ENCODE data around the gene ATXN1.

Gene ATXN1

DNA sequence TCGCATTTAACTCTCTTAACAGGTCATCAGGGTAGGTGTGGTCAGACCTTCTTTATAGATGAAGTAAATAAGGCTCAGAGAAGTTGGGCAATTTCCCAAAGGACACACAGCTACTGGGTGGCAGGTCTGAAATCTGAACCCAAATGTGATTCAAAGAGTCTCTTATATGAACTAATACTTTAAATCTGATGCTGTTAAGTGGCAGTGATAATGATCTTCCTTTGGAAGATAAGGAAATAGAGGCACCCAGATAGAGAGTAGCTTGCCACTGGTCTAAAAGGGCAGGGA lies 285.8 kb downstream of the ATXN1 start:
- no peak overlapping the region for H3K9ac ChIP-seq
- H3K4me2 ChIP-seq (ENCODE audit: low read length), result no peak overlapping the region
- no peaks in the 10 kb centered on the region for H3K9me3 ChIP-seq (ENCODE audit: control insufficient read depth, low read length)
- H2AFZ ChIP-seq, result no peak overlapping the region
- no peaks in the 10 kb centered on the region for H3K36me3 ChIP-seq (ENCODE audit: control insufficient read depth, insufficient read depth, low read length)
- no peaks in the 10 kb centered on the region for H3K79me2 ChIP-seq
- H3K27ac ChIP-seq, result no peak overlapping the region
- H3K27me3 ChIP-seq (ENCODE audit: control insufficient read depth, insufficient read depth, low read length), result no peaks in the 10 kb centered on the region
- H3K4me3 ChIP-seq (ENCODE audit: low read depth, low read length), result no peak overlapping the region
- H3K4me1 ChIP-seq, result peaks cover 8% of the 10 kb centered on the region
- TF ChIP-seq, protein P1, sequence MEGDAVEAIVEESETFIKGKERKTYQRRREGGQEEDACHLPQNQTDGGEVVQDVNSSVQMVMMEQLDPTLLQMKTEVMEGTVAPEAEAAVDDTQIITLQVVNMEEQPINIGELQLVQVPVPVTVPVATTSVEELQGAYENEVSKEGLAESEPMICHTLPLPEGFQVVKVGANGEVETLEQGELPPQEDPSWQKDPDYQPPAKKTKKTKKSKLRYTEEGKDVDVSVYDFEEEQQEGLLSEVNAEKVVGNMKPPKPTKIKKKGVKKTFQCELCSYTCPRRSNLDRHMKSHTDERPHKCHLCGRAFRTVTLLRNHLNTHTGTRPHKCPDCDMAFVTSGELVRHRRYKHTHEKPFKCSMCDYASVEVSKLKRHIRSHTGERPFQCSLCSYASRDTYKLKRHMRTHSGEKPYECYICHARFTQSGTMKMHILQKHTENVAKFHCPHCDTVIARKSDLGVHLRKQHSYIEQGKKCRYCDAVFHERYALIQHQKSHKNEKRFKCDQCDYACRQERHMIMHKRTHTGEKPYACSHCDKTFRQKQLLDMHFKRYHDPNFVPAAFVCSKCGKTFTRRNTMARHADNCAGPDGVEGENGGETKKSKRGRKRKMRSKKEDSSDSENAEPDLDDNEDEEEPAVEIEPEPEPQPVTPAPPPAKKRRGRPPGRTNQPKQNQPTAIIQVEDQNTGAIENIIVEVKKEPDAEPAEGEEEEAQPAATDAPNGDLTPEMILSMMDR (IDR thresholded peaks at IDR 0.05), result no peak

DNA sequence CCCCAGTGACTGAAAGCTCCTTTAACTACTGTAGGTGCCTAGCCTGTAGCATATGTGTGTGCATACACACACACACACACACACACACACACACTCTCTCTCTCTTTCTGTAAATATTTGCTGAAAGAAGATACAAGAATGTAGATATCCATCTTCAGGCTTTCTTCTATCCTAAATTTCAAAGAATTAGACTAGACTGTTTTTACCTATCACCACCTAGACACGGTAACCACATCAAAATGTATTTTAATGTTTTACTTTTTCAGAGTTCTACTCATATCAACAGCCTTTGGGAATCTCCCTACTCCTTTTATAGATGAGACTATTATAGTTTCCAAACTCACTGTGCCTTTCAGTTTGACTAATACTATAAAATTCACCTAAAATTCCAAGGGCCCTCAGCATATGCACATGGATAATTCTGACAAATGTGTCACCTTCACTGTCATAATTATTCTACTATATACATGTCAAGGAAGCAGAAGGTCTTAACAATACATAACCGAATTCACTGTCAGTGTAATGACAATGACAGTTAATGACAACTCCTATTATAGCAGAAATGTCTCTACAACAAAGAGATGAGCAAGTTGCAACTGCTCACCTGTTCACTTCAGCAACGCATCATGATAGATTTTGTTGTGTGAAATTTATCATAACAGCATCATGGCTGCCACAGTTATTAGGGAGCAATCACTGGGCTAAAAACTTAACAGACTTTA lies 286.3 kb downstream of the ATXN1 start:
- Histone ChIP-seq H3K9me3 (ENCODE audit: control insufficient read depth, low read length) (no peaks in the 10 kb centered on the region), H3K9ac (no peak overlapping the region)

DNA sequence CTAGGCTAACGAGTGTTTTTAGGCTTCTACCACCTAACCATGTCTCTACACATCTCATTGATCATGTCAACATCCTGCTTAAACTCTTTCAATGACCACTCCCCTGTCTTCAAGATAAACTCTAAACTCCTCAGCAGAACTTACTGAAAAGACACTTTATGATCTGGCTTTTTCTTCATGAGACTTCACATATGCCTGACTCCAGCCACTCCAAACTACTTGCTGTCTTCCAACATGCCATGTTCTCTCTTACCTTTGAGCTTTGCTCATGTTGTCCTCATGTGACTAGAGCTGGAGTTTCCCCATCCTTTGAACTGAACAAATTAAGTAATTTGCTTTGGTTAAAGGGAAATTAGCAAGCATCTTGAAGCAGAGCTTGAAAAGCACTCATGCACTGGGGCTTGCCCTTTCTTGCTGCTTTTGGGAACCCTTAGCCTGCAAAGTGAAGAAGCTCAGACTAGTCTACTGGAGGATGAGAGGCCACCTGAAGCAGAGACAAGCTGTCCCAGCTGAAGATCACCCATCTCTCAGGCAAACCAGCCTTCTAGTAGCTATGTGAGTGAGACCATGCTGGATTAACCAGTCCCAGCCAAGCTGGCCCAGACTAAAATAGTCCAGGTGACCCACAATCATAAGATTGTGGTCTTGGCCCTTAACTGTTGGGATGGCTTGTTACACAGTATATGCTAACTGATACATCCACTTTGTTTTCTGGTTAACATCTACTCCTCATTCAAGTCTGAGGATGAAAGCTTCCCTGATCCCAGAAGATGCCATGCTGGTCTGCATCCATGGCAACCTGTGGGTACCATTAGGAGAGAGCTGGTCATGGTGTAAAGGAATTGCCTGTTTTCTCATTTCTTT lies 287.1 kb downstream of the ATXN1 start:
- Histone ChIP-seq H3K4me2 (ENCODE audit: low read length) (no peak overlapping the region), H3K9ac (no peak overlapping the region), H2AFZ (no peak overlapping the region), H3K4me1 (peaks cover 8% of the 10 kb centered on the region), H3K27me3 (ENCODE audit: control insufficient read depth, insufficient read depth, low read length) (no peaks in the 10 kb centered on the region), H3K27ac (no peak overlapping the region), H3K36me3 (ENCODE audit: control insufficient read depth, insufficient read depth, low read length) (no peaks in the 10 kb centered on the region), H3K9me3 (ENCODE audit: control insufficient read depth, low read length) (no peaks in the 10 kb centered on the region), H3K79me2 (no peaks in the 10 kb centered on the region), H3K4me3 (ENCODE audit: low read depth, low read length) (no peak overlapping the region)
- TF ChIP-seq, protein P1 (IDR thresholded peaks at IDR 0.05), result no peak

More for the DNA sequence above, 286.3 kb downstream of the ATXN1 start:
- Histone ChIP-seq H3K4me1 (peaks cover 8% of the 10 kb centered on the region), H3K36me3 (ENCODE audit: control insufficient read depth, insufficient read depth, low read length) (no peaks in the 10 kb centered on the region), H3K4me2 (ENCODE audit: low read length) (no peak overlapping the region), H3K4me3 (ENCODE audit: low read depth, low read length) (no peak overlapping the region), H3K27me3 (ENCODE audit: control insufficient read depth, insufficient read depth, low read length) (no peaks in the 10 kb centered on the region), H2AFZ (no peak overlapping the region), H3K79me2 (no peaks in the 10 kb centered on the region), H3K27ac (no peak overlapping the region)
- TF ChIP-seq, protein P1 (IDR thresholded peaks at IDR 0.05), result no peak

DNA sequence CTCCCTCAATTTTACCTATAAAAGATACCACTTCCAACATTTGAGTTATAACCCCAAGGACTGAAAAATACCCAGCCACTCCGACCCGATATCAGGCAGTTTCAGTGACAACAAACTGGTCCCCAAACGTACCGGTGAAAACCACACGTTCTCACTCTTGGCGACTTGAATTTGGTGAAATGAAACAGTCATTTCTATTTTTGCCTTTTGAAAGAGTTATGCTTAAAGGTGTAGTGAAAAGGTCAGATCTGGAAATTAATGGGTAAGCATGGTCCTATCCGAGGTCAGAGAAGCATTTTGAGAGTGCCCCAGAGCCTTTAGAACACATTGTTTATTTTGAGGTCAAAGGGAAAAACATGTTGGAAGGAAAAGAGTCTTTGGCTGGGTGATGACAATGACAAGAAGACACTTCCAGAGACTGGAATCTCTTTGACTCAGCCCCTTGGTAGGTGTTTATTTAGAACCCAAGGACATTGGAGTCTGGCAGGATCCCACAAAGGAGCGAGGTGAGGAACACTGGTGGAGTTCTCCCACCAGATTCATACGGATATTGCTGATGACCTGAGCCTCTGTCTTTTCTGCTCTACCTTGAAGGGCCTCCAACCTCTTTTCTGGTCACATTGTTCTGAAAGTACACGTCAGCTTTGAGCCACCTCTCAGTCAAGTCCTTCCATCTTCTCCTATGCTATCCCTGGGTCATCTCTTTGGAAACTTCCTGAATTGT lies 287.9 kb downstream of the ATXN1 start:
- Histone ChIP-seq H3K79me2 (no peaks in the 10 kb centered on the region), H2AFZ (no peak overlapping the region), H3K4me3 (ENCODE audit: low read depth, low read length) (no peak overlapping the region), H3K36me3 (ENCODE audit: control insufficient read depth, insufficient read depth, low read length) (no peaks in the 10 kb centered on the region), H3K4me1 (peaks cover 8% of the 10 kb centered on the region), H3K27ac (no peak overlapping the region), H3K4me2 (ENCODE audit: low read length) (no peak overlapping the region), H3K9me3 (ENCODE audit: control insufficient read depth, low read length) (no peaks in the 10 kb centered on the region), H3K9ac (no peak overlapping the region), H3K27me3 (ENCODE audit: control insufficient read depth, insufficient read depth, low read length) (no peaks in the 10 kb centered on the region)
- TF ChIP-seq, protein P1 (IDR thresholded peaks at IDR 0.05), result no peak
